GM12873 (cell line): Measurements from ENCODE around the gene CTTNBP2NL.

Experiments
- CTCF ChIP-seq: IDR thresholded peaks from 2 replicates; pipeline ENCODE4 v1.5.1; 2012; ENCODE audit warnings: low read depth, mild to moderate bottlenecking, moderate library complexity, low read length, control low read depth; ENCODE audit not compliant: insufficient read depth; ENCODE audit errors: missing control alignments

The CTTNBP2NL gene

GRCh38 chr1:112461200-112461871 lies 65.3 kb downstream of the CTTNBP2NL start:
- no peak for TF ChIP-seq CTCF

- no peak for TF ChIP-seq CTCF
These were observed 66.9 kb downstream of the CTTNBP2NL start for GRCh38 chr1:112462953-112463279.

- TF ChIP-seq CTCF, result no peak
These were observed 68.5 kb downstream of the CTTNBP2NL start for GRCh38 chr1:112464501-112464900.

- TF ChIP-seq CTCF, result no peak
These were observed 69.1 kb downstream of the CTTNBP2NL start for GRCh38 chr1:112465122-112465521.

GRCh38 chr1:112466078-112466660 lies 70.2 kb downstream of the CTTNBP2NL start:
- TF ChIP-seq CTCF, result peak; percentile 81

GRCh38 chr1:112470966-112471365 lies 75.0 kb downstream of the CTTNBP2NL start:
- no peak for TF ChIP-seq CTCF

GRCh38 chr1:112472142-112472541 lies 76.1 kb downstream of the CTTNBP2NL start:
- no peak for TF ChIP-seq CTCF

GRCh38 chr1:112477550-112477949 lies 81.5 kb downstream of the CTTNBP2NL start:
- TF ChIP-seq CTCF, result no peak
